NCI-H2196 treated with DMSO at 0.1 percent for 48 hours (cell line): Measurements from ENCODE around the gene TNRC18.
"Not testable (repeated sequence)": the region's sequence is repeated elsewhere in the genome, so short reads cannot be mapped to it uniquely, and the experiment has no call there.

Experiments
- DNase-seq: peaks from one replicate; lab custom pipeline; 2025; ENCODE audit not compliant: unreplicated experiment; lab: John Stamatoyannopoulos, UW

Gene TNRC18

DNA sequence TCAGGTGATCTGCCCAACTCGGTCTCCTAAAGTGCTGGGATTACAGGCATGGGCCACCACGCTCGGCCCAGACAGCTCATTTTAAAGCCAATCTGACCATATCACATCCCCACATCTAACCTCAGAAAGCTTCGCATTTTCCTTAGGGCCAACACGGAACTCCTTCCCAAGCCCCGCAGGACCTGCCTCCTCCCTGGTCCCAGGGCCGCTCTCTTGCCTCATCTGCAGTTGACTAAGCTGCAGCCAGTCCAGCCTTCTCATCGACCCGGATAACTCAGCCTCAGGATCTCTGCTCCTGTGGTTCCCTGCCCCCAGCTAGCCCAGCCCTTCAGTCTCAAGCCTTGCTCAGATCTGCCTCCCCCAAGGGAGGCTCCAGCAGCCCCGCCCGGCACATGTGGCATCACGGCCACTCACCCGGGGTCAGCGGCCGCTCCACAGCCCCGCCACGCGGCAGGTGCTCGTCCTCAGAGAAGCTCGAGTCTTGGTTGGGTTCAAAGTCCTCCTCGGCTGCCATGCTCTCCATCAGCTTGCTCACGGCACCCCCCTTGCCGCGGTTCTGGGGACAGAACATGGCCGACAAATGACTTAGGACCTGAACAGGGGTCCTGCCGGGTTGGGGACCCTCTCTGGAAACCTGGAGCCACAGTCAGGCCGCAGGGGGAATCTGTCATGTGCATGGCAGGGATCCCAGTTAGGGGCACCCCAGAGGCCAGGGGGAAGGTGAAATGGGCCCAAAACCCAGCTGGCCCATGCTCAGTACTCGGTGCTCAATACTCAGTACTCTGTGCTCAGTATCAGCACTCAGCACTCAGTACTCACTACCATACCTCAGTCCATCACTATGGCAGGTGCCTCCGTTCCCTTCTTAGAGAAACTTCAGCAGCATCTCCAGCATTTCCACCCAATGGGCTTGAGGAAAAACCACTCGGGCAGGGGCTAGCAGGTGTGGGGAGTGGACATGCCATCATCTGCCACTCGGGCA, 99.5 kb downstream of the TNRC18 start:
- DNase-seq: not testable (repeated sequence)

DNA sequence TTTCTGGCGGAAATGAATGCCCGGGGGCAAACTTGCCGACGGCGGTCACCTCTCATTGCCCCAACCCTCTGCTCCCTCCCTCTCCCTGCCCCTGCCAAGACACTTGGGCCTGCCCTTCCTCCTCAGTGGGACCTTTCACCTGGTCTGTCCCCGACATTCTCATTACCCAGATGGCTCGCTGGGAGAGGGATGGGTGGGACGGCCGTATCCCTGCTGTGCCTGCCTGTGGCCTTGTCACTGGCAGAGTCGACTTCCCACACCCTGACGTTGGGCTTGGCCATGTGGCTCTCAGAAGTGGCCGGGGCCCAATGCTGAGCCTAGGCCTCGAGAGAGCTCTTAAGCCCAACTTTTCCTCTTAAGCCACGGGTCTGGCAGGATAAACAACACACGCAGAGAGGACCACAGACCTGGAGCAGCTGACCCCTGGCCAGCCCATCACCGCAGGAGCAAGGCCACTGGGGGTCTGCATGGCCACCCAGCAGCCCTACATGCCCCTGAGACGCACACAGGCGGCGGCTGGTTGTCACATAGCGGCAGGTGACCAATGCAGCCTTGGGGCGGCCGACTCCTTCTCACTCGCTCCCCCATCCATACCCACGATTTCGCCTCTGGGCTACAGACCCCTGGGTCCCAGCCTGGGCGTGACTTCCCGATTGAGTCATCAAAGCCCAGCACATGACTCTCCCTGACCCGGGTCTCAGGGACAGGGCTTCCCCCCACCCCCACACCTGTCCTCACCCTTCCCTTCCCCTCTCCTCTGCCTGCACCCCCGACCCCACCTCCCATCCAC, 100.8 kb downstream of the TNRC18 start:
- DNase-seq: no peak

DNA sequence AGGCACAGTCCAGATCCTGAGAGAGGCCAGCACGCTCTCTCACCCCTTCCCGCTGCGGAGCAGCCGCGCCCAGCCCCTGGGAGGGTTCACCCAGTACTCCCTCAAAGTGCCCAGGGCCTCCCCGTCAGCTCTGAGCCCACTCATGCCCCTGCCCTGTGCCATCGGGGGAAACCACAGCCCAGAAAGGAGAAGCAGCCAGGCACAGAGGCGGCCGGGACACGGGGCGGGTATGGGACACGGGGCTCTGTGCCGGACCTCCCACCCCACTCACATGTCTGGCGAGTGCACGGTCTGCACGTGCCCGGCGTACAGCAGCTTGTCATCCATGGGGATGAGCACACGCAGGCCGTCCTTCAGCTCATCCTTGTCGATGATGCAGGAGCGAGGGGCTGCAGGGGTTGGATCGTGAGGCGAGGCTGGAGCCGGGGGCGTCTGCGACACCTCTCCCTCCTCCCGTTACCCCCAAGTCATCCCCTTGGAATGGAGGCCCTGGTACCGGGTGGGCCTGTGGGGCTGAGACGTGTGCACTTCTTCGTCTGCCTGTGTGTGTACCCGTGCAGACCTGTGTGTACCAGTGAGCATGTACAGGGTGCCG, 102.7 kb downstream of the TNRC18 start:
- DNase-seq: no peak

DNA sequence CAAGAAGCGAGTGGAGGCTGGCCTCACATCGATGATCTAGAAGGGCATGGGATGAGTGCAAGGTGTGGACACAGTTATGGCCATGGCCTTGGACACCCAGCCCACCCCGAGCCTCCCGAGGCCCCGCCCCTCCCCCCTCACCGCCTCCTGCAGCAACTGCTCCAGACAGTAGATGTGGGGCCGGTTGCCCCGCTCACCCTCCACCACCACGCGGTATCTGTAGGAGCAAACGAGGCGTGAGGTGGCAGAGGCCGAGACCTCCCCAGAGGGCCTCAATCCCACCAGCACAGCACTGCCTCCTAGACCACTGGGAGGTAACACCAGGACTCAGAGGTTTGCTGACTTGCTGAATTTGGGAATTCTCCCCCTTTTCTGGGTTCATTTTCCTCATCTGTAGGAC, 103.2 kb downstream of the TNRC18 start:
- DNase-seq: no peak

DNA sequence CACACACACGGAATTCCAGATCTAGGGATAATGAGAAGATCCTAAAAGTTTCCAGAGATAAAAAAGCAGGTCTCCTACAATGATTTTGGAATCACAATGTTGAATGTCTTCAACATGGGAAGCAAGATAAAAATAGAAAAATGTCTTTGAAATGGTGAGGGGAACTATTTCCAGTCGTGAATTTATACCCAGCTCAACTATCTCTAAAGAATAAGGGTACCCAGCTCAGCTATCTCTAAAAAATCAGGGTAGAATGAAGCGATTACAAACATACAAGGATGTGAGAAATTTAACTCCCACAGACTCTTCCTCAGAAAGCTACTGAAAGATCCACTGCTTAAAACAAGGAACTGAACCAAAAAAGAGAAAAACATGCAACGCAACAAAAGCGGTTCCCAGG, 105.0 kb downstream of the TNRC18 start:
- not testable (repeated sequence) for DNase-seq

DNA sequence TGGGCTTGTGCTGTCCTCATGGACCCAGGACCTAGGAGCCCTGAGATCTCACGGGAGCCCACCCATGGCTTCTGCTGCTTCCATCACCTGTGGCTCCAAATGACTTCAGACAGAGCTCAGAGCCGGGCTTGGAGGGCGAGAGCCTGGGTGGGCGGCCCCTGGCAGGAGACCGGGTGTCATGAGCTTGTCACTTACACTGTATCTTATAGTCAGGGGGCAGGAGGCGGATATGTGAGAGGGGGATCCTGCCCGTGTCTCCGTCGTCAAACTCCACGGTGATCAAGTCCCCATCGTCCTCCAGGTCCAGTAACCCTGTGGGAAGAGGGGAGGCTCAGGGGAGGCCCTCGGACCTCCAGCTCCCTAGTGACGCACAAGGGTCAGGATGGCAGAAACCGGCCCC, 107.9 kb downstream of the TNRC18 start:
- DNase-seq: no peak

DNA sequence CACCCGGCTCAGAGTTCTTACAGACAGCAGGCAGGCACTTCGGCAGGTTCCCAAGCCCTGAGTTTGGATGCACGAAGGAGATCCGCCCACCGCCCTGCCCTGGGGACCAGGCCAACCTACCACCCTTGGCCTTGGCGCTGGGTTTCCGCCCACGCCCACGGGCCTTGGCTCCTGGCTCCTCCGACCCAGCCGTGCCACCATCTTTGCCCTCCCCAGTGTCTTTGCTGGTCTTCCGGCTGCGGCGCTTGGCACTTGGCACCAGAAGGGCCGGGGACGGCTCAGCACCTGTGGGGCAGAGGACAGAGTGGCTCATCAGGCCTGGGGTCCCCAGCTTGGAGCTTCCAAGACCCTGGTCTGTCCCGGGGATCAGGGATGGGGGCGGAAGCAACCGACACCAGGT, 108.8 kb downstream of the TNRC18 start:
- no peak for DNase-seq

DNA sequence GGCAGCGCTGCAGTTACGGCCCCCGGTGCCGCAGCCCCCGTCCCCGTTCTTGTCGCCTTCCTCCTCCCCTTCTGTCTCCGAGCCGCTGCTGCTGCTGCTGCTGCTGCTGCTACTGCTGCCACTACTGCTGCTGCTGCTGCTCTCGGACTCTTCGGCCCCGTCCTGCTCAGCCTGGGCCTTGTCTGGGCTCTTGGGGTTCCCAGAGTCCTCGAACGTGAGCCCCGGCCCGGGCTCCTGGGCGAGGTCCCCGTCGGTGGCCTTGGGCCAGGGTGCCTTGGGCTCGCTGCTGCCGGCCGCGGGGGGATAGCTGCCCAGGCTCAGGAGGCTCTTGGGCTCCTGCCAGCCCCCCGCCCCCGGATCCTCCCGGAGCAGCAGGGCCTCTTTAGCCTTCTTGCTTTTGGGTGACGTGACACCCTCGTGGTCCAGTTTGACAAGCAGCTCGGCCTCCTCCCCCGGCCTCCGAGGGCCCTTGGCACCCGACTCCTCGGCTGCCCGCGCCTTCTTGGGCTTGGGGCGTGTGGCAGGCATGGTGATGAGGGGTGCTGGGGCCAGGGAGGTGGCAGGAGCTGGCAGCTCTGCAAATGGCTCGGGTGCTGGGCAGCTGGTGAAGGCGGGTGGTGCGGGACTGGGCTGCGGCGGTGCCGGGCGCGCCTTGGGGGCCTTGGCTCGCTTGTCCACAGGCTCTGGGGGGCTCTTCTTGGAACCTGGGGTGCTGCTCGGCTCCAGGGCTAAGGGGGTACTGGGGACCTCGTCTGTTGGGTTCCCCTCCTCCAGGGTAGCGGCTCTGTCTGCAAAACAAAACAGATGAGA, 110.4 kb downstream of the TNRC18 start:
- not testable (repeated sequence) for DNase-seq

DNA sequence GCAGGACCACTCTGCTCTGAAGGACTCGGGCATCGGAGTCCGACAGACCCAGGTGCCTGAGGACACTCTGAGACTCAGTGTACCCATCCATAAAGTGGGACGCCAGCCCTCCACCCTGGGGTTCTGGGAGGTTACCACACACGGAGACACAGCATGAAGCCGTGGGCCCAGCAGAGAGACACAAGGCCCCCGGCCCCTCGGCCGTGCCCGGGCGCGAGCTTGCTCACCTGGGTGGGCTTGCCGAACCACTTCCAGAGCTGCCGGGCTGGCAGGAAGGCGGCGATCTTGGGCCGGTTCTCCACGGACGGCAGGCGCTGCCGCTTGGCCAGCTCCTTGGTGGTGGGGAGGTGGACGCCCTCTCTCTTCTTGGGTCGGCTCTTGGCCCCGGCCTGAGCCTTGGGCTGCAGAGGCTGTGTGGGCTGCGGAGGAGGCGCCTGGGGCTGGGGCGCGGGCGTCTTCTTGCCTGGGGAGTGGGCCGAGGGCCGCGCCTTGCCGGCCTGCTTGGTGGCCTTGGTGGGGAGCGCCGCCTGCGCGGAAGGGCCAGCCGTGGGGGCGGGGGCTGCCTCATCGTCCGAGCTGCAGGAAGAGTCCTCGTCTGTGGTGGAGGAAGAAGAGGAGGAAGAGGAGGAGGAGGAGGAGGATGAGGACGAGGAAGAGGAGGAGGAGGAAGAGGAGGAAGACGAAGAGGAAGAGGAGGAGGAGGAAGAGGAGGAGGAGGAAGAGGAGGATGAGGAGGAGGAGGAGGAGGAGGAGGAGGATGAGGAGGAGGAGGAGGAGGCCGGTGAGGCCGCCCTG, 111.2 kb downstream of the TNRC18 start:
- DNase-seq: not testable (repeated sequence)

DNA sequence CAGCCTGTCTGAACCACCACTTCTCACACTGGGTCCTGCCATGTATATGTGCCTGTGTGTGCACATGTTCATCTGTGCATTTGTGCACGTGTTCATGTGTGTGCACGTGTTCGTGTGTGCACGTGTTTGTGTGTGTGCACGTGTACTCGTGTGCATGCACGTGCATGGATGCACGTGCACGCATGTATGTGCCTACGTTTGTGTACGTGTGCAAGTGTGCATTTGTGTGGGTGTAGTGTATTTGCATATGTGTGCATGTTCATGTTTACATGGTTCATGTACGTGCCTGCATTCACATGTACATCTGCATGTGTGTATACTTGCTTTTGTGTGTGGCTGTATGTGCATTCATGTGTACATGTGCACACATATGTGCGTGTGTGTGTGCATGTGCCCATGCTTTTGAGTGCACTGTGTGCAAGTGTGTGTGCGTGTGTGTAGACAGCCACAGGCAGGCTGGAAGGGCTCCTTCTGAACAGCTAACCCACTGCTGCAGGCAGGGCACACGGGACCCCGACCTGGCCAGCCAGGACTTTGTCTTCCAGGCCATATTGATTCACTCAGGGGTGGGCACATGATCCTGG, 112.7 kb downstream of the TNRC18 start:
- no peak for DNase-seq

DNA sequence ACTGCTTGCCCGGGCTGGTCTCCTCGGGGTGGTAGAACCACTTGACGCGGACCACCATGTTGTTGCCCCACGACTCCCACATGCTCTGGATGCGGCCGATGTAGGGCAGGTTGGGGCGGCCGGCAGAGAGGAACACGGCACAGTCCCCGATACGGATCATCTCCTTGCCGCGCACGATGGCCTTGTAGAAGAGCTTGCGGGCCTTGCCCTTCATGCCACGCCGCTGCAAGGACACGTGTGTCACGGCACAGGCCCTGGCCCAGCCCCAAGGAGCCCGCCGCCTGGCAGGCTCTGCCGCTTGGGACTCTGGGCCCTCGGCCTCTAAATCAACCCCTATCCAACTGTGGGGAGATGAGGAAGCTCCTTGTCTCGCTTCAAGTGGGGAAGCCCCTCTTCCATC, 114.5 kb downstream of the TNRC18 start:
- DNase-seq: no peak

DNA sequence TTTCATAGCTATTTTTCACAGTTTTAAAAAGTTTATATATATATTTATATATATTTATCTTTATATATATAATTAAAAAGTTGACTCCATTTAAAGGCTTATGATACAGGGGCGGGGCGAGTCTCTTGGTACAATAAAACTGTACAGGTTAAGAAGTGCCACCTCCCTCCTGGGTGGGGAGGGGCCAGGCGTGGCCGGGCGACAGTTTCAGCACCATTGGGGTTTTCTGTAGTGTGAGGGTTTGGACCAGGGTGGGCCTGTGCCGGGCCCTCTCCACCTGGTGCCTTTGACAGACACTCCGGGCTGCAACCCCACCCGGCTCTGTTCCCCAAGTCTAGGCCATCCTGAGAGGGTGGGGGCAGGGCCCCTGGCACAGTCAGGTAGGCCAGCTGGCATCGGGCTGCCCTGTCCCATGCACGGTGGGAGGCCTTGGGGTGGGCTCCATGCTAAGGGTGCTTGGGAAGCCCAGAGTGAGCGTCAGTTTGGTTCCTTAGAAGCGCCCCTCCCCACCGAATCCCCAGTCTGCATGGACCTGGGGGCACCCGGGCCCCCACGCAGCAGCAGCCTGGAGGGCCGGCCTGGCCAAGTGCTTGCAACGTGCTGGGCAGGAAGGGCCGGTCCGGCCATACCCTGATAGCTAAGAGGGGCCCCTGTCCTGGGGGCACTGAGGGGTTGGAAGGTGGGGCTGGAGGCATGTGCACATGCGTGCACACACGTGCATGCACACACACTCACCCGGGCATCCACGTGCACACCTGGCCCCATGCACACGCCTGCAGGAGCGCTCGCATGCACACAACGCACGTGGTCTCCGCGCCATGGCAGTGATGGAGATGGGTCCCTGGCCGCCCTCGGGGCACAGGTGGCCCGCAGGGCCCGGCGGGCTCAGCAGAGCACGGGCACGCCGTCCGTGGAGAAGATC, 116.2 kb downstream of the TNRC18 start:
- DNase-seq: not testable (repeated sequence)

DNA sequence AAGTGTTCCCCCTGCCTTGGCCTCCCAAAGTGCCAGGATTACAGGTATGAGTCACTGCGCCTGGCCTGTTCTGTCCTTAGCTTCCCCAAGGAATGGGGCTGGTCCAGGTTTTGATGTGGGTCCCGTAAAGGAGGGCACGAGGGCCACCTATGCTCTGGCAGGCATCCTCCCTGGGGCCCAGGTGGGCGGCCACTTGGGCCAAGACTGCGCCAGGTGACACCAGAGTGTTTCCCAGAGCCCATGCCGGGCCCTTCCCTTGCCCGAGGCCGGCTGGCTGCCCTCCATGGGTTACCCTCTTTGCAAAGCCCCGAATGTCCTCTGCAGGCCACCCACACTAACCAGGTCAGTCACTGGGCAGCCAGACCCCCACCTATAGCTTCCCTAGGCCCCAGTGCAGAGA, 118.6 kb downstream of the TNRC18 start:
- DNase-seq: not testable (repeated sequence)

DNA sequence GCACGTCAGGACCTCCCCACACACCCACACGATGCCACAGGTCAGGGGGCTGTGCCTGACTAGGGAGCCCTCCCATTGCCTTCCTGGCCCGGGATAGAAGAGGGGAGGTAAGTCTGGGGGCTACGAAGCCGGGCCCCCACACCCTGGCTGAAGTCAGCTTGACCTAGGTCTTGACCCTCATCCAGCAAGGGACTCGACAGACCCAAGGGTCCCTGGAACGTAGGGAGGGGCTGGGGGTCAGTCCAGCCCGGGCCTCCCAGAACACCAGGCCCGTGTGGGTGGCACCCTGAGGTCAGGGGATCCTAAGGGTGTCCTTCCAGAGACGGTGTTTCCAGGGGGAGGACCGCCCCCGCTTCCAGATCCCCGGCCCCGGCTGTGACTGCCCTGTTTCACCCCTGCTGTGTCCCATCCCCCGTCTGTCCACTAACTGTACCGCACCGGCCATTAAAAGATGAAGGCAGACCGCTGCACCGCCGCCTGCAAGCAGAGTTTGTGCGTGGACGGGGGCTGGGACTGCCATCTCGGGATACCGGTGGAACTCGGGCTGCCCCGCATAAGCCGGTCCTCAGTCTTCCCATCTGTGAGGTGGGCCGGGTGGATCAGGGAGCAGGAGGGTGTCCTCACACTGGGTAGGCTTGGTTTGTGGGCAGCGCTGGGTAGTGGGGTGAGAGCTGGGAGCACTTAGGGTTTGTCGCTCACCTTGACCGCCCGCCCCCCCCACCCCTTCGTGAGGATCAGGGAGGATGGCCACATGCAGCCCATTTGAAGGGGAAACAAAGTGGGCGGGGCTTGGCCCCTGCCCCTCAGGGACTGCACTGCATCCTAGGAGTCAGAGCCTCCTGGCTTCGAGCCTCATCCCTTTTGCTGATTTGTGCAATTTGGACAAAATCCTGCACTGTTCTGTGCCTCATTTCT, 119.8 kb downstream of the TNRC18 start:
- DNase-seq: no peak

DNA sequence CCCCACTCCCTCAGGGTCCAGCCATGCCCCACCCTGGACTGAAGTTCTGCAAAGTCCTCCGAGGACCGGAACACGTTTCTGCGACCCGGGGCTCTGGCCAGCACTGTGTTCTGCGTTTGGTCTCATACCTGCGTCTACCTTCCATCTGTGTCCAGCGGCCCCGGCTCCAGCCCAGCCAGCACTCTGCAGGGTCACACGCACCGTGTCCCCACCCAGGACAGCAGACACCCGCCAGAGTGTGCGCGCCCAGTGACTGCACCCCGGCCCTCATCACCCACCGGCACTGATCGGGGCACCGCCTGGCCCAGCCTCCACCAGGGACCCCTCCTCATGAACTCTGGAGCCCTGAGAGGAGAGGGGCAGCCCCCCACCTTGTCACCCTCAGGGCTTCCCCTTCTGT, 120.6 kb downstream of the TNRC18 start:
- DNase-seq: no peak

DNA sequence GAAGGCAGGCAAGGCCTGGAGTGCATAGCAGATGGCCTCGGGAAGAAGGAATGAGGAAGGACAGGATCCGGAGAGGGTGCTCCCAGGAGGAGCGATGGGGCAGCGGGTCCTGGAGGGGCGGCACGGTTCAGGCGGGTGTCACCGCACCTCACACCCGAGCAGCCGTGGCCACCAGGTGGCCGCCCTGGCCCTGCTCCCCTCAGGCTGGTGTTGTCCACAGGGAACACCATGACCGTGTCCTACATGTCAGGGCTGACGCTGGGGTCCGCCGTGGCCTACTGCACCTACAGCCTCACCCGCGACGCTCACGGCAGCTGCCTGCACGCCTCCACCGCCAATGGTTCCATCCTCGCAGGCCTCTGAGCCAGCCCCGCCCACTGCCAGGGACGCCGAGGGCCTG, 121.1 kb downstream of the TNRC18 start:
- DNase-seq: no peak

DNA sequence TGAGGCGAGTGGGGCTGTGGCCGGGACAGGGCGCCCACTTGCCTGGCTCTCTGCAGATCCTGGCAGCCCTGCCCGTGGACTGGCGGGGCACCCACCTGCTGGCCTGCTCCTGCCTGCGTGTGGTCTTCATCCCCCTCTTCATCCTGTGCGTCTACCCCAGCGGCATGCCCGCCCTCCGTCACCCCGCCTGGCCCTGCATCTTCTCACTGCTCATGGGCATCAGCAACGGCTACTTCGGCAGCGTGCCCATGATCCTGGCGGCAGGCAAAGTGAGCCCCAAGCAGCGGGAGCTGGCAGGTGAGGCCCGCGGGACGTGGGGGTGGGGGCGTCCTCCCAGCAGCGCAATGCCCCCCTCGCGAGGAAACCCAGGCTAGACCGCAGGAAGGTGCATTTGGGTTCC, 123.3 kb downstream of the TNRC18 start:
- DNase-seq: no peak
